NT2/D1 (cell line): ENCODE measurements around the gene CBLIF.

Experiments
- YY1 ChIP-seq: IDR thresholded peaks from 2 replicates; pipeline ENCODE4 v1.6.1; 2011; ENCODE audit not compliant: insufficient read length, insufficient read depth
- ZNF274 ChIP-seq: IDR thresholded peaks from 2 replicates; pipeline ENCODE4 v1.6.1; 2011; ENCODE audit warnings: mild to moderate bottlenecking, low read depth, low read length

DNA sequence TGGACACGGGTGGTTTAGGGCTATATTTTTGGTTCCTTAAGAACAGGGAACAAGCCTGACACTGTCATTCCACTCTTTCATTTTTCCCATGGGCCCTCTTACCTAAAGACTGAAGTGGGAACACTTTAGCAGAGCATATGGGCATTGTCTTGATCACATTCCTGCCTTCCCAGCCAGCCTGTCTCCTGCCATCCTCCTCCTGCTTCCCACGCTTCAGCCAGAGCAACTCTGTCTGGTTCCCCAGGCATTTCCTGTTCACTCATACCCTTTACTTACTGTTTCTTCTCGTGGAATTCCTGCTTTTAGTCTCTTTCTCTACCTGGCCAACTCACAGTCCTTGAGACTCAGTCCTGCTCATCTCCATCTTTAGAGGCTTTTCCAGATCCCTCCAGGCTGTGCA, 57.5 kb downstream of the CBLIF start:
- no peak for TF ChIP-seq YY1
- TF ChIP-seq ZNF274, result no peak
